ENCODE results near the gene MOG.

Gene MOG

DNA sequence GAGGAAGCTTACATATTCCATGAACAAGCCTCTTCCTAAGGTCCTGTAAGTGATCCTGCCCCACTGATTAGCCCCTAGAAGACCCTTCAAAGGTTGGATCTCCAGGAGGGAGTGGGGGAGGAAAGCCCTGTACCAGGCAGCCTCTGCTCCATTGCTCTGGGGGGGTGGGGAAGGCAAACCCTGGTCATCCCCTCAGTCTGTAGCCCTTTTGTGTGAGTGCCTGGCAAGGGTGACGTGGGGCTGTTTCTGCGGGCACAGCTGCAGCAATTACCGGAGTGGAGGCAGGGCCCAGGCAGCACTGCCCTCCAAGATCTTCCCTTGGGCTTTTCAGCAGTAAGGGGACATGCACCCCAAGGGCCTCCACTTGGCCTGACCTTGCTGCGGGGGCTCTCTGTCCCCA is at the start of gene MOG:
Gene MOG, plus strand, starts transcription at position 295 of the 400 bp plus-strand sequence. CDS start 118 bp downstream, outside the sequence.
- no peak for DNase-seq (ENCODE audit: low read depth, low spot score)

DNA sequence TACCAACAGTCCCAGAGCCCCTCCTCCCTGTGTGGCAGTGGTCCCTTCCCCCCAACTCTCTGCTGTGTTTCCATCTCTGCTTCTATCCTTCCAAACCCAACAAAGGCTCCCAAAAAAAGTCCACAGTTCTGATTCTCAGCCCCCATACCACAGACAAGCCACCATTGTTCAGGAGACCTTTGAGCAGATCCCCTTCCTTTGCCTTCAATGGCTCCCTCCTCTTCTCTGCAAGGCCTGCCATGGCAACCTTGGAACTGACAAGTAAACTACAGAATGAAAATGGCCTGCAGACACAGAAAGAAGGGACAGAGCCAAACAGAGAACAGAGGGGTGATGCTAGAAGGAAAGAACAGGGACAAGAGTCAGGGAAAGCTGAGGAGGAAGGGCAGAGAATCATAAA is 48.8 kb upstream of the MOG start:
- DNase-seq (ENCODE audit: low read depth, low spot score): no peak

- DNase-seq (ENCODE audit: low read depth, low spot score): no peak
Measured at GRCh38 chr6:29610540-29610939, 46.4 kb upstream of the MOG start.

- DNase-seq (ENCODE audit: low read depth, low spot score): no peak
Measured at GRCh38 chr6:29611426-29611825, 45.5 kb upstream of the MOG start.

- DNase-seq (ENCODE audit: low read depth, low spot score): no peak
Measured at GRCh38 chr6:29617782-29618554, 38.9 kb upstream of the MOG start.

- no peak for DNase-seq (ENCODE audit: low read depth, low spot score)
Measured at GRCh38 chr6:29619578-29620160, 37.2 kb upstream of the MOG start.

DNA sequence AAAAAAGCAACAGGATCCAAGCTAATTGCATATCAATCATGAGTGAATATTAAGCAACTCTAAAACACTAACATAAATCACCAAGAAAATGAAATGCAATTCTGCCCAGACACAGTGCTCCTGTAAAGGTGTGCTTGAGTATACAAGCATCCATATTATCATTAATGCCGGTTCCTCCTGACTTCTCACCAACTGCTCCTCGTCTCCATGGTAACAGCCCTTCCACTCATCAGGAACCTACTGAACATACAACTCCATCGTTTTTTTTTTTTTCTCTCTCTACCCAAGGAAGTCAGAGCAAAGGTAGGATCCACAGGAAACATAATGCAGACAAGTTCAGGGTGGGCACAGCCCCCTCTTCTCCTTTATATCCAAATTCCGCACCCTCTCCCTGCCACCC is 36.3 kb upstream of the MOG start:
- DNase-seq (ENCODE audit: low read depth, low spot score): no peak

DNA sequence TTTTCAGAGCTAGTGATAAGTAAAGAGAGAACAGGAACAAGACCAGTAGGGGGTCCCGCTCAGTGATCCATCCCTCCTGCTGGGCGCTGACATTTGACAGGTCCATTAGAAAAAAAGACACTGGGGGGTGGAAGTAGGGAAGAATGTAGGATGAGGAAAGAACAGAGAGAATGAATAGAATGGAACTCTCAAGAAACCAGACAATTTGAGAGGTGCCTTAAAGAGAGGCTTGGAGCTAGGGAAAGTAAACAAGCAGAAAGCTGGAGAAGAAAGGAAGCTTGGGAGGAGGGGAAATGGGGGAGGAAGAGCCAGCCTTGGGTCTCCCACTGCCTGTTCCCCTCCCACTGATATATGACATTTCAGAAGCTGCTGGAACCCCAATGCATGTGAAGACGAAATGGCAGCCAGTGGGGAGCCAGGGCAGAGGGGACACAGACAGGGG is 32.4 kb upstream of the MOG start:
- DNase-seq (ENCODE audit: low read depth, low spot score): peak; percentile 67

GRCh38 chr6:29625337-29625930 is 31.5 kb upstream of the MOG start:
- DNase-seq (ENCODE audit: low read depth, low spot score): no peak

GRCh38 chr6:29626948-29627754 is 29.7 kb upstream of the MOG start:
- DNase-seq (ENCODE audit: low read depth, low spot score): no peak

GRCh38 chr6:29627755-29628418 is 29.0 kb upstream of the MOG start:
- DNase-seq (ENCODE audit: low read depth, low spot score): peak; percentile 75

GRCh38 chr6:29628419-29629281 is 28.2 kb upstream of the MOG start:
- no peak for DNase-seq (ENCODE audit: low read depth, low spot score)

- no peak for DNase-seq (ENCODE audit: low read depth, low spot score)
Measured at GRCh38 chr6:29629571-29629970, 27.3 kb upstream of the MOG start.

GRCh38 chr6:29630315-29630714 is 26.6 kb upstream of the MOG start:
- DNase-seq (ENCODE audit: low read depth, low spot score): no peak

- DNase-seq (ENCODE audit: low read depth, low spot score): no peak
Measured at GRCh38 chr6:29631209-29631810, 25.6 kb upstream of the MOG start.

- DNase-seq (ENCODE audit: low read depth, low spot score): no peak
Measured at GRCh38 chr6:29631860-29632731, 24.8 kb upstream of the MOG start.

DNA sequence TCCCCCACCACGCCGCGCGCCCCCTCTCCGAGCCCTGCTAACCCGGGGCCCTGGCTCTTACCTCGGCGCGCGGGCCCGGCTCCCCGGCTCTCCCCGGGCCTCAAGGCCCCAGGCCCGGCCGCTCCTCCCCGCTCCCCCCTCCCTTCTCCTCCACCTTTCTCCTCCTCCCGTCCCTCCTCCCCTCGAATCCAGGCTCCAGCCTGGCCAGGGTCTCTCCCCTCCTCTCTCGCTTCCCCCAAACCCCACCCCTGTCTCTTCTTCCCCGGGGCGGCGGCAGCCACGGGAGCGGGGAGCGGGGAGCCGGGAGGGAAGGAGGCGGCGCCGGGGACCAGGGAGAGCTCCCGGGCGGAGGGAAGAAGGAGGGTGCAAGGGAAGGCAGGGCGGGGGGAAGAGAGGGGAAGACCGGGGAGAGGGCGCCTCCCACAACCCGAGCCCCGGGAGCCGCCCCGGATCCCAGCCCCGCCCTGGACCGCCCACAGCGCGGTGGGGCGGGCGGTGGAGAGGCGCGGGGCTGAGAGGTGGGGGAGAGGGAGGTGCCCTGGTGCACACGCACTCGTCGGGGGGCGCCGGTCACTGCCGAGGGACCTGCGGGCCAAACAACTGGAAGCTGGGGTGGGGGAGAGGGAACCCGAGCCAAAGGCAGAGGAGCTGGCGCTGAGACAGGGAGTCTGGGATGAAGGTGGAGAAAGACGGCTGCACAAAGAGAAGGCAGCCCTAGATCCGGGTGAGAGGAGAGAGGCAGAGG is 23.9 kb upstream of the MOG start, which contains the start of gene GABBR1:
Gene GABBR1, minus strand, starts transcription at position 395 of the 745 bp plus-strand sequence. CDS start 798 bp downstream, outside the sequence.
- DNase-seq (ENCODE audit: low read depth, low spot score): no peak

GRCh38 chr6:29633534-29633905 is 23.4 kb upstream of the MOG start:
- no peak for DNase-seq (ENCODE audit: low read depth, low spot score)

Data from iPS DF 19.7 (cell line).